Measurements from ENCODE around the gene OVOL2. TPM values are rescaled to one million over a fixed set of nuclear protein-coding genes. Genes with fewer than 3 reads are reported as not detected.

Gene OVOL2
- total RNA-seq, 1 donor from 2014 or later: not detected

Other genes with a start within 250 kb of the OVOL2 start
- gene SNX5, start 89.1 kb downstream of the OVOL2 start, total RNA-seq: 230 and 240 TPM in 2 replicates
- 32.7 and 34.3 TPM in 2 replicates for gene MGME1, start 88.9 kb downstream of the OVOL2 start, total RNA-seq
- gene KAT14, start 79.9 kb upstream of the OVOL2 start, total RNA-seq: 16.5 and 16.8 TPM in 2 replicates
- gene PET117, start 79.9 kb upstream of the OVOL2 start, total RNA-seq: 18.5 and 19.5 TPM in 2 replicates
- gene ZNF133, start 230.6 kb upstream of the OVOL2 start, total RNA-seq: 10.2 and 10.5 TPM in 2 replicates

Data from activated CD4-positive, alpha-beta T cell treated with anti-CD3 and anti-CD28 coated beads, Interleukin-2, amount 10 ng/mL, durations not matched to agents 24 days and 14 days (primary cell).